NOMO-1 treated with DMSO at 0.1 percent for 48 hours (cell line): ENCODE measurements around the gene AMIGO1.
"Not testable (repeated sequence)": the region's sequence is repeated elsewhere in the genome, so short reads cannot be mapped to it uniquely, and the experiment has no call there.

ENCODE experiments used
- DNase-seq: peaks from one replicate; lab custom pipeline; 2025; ENCODE audit not compliant: unreplicated experiment; lab: John Stamatoyannopoulos, UW

The AMIGO1 gene

DNA sequence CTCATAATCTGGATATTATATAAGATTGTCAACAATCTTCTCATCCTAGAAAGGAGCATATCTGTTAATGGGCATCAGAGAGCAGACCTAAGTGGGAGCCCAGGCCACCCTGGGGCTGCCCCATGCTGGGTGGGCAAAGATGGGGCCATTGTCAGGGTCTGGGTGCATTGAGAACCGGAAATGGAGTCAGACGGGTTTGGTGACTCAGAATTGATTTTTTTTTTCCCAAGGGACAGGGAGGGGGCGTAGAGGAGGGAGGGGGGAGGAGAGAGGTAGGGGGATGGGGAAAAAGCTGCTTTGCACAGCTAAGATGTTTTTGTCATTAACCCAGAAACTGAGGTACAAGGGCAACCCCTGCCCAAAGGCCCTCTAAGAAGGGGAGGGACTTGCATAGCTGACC, 24.5 kb downstream of the AMIGO1 start:
- no peak for DNase-seq

DNA sequence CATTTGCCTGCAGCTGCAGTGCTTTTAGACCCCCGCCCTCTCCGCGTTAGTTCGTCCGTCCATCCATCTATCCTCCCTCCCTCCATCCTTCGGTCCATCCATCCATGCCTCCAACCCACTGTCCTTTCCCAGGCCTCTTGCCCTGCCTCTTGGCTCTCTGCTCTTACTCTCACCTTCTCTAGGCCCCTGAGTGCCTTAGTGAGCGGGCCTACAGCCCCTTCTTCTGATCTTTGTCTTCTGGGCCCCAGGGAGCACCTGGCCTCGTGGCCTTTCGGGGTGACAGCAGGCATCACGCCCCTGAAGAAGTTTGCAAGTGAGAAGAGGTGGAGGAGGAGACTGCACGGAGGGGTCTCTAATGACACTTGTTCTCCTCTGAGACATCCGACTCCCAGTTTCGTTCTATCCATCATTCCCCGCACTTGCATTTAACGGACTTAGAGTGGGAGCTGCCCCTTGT, 25.0 kb downstream of the AMIGO1 start:
- DNase-seq = no peak

DNA sequence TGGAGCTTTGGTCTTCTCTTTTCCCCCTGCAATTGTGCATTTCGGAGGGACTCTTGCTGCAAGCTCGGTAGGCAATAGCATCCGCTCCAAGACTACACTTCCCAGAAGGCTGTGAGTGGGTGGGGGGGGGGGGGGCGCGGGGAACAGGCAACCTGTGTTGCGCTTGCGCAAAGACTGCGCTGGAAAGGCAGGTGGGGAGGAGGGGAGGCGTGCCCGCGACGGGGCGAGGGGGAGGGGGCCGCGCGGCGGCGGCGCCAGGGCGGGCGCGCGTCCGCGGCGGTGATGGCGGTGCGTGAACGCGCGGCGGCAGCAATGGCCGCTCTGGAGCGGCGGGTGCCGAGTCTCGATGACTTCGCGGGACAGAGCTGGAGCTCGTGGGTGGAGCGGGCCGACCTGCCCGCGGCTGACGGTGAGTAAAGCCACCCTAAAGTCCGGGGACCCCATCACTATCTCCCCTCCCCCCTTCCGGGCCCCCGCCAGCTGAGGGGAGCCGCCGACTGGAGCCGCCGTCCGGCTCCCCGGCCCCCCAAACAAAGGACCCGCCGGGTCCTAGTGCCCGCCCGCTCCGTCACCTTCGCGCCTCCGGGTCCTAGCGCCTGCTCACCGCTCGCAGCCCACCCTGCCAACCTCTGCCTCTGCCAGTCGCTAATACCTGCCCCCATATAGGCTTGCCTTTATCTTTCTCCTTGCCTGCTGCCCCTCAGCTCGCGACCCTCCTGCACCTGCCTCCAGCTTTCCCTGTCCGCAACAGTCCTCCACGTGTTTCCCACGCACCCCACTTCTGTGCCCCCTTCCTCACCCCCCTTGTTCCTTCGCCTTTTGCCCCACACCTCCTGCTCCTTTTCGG, 25.6 kb downstream of the AMIGO1 start, which contains the start of gene ATXN7L2:
TSS of gene ATXN7L2 (plus strand) at position 234 of the 847 bp plus-strand sequence. CDS start at position 283, 49 bp downstream.
- peak; percentile 83 for DNase-seq

DNA sequence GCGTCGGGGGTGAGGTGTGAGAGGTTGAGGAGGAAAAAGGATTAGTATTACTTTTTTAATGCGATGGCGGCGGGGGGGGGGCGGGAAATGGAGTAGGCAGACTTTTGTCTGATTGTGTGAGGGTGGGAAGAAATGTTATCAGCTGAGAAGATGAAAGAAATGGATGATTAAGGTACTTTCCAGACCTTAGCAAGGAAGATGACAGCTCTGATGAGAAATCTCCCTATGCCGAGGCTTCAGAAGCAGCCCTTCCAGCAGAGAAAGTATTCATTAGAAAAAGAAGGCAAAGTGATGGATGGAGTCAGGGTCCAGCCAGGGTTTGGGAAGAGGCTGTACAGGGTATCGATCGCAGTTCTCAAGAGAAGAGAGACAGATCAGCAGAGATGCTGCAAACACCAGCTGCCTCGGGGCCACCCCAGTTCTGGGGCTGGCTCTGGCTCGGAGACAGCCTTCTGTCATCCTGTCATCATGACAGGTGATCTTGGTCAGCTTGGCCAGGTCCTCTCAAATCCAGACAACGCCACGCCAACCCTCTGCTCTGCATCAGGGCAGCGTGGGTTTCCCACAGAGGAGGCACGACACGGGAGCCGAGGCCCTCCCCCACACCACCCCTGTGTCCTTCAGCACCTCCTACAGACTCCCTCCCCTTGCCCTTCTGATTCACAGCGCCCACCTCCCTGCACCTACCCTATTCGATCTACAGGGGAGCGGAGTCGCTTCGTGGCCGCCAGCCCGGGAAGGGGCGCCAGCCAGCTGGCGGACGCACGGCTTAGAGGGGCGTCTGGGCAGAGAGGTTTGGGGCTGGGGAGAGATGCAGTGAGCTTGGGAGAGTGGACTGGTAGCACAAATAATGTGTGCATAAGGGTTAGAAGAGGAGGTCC, 26.5 kb downstream of the AMIGO1 start:
- no peak for DNase-seq

DNA sequence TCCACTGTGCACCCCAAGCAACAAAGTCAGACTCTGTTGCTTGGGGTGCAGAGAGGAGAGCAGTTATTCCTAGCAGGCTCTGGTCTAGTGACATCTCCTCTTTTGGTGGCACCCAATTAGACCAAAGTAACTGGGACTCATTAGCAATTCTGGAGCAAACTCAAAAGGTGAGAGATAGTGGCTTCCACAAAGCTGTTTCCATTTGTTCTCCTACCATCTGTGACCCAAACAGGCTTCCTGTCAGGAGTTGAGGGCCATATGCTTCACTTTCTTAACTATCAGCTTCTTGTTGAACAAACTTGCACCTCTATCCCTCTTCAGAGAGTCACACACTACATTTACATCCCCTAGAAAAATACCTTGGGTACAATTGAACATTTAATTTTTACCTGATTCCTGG, 27.3 kb downstream of the AMIGO1 start:
- no peak for DNase-seq

GRCh38 chr1:109481646-109482045, 27.9 kb downstream of the AMIGO1 start:
- no peak for DNase-seq

DNA sequence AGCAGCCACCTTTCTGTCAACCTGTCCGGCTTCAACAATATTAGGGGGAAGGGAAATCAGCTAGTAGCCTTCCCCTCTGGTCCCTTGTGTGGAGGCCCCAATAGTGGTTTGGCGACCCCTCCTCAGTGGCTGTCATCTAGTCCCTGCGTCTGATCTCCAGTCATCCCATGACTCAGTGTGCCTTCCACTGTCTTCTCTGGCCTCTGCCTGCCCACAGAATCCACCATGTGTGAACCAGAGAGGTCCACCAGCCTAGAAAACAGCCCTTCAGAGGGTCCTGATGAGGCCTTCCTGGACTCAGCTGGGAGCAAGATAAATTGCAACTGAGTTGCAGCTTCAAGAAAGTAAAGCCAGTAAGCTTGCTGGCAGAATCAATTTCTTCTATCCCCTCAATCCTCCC, 29.6 kb downstream of the AMIGO1 start:
- DNase-seq = no peak

DNA sequence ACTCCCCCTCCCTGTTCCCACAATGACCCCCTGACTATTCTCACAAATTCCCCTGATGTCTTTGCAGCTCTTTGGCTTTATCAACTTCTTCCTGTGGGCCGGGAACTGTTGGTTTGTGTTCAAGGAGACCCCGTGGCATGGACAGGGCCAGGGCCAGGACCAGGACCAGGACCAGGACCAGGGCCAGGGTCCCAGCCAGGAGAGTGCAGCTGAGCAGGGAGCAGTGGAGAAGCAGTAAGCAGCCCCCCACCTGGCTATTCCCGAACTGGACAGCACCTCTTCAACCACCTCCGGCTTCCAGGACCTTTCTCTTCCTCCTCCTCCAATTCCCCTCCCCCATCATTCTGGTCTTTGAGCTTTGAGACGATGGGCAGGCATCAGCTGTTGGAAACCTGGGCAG, 30.2 kb downstream of the AMIGO1 start:
- no peak for DNase-seq

DNA sequence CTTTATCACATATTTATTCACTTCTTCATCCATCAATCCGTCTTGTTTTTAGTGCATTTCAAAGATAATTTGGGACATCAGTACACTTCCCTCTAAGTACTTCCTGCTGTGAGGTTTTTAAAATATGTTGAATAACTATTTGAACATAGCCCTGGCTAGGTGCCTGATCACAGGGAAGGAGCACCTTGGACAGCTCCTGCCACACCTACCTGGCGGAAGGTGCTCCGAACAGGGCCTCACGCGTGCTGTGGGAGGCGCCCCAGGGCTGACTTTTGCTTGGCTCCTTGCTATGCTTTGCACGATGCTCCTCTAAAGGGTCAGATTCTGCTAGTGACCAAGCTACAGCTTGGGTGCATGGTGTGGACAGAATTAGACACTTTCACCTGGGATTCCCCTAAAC, 30.7 kb downstream of the AMIGO1 start:
- DNase-seq = no peak

DNA sequence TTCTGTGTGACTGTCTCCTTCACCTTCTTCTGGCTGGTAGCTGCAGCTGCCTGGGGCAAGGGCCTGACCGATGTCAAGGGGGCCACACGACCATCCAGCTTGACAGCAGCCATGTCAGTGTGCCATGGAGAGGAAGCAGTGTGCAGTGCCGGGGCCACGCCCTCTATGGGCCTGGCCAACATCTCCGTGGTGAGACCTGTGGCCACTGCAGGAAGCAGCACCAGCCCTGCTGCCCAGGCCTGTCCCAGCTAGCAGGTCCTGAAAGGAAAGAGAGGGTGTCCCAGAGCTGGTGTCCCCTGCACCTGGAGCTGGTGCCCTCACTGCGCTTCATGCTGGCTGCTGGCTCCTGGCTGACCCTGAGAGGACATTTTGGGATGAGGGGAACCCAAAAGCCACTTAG, 31.7 kb downstream of the AMIGO1 start:
- no peak for DNase-seq

GRCh38 chr1:109476825-109477224, 32.7 kb downstream of the AMIGO1 start:
- DNase-seq = no peak

DNA sequence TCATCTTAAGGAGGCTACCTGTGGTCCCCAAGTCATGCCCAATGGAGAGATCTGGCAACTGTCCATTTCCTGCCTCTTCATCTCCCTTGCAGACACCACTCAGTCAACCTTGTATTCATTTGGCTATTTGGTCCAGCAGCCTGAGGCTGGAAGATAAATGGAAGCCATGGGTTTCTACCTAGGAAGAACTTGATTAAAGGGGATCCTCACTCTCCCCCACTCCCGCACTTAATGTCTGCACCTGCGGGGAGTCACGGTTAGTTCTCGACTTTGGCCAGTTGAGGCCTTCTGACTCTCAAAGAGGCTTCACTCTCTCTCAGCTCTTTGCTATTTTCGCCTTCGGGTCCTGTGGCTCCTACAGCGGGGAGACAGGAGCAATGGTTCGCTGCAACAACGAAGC, 34.3 kb downstream of the AMIGO1 start:
- DNase-seq = no peak

GRCh38 chr1:109474697-109475096, 34.8 kb downstream of the AMIGO1 start:
- DNase-seq = no peak

GRCh38 chr1:109473284-109474057, 36.1 kb downstream of the AMIGO1 start:
- not testable (repeated sequence) for DNase-seq

- no peak for DNase-seq
These were observed 36.7 kb downstream of the AMIGO1 start for GRCh38 chr1:109472779-109473178.

DNA sequence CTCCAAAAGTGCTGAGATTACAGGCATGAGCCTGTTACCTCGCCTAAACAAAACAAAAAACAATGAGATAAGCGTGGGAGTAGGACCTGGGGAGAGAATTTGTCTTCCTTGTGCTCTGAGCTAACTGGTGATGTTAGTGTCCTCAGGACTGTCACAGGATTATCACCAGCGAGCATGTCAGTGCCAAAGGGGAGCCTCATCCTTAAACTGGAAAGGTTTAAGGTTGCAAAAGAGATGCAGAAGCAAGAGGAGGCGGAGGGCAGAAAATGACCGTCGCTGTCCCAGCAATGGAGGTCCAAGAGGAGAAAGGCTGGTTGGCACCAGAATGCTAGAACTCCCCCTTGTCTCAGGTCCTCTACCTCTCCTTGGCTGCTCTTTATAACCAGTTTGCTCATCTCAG, 39.3 kb downstream of the AMIGO1 start:
- DNase-seq = no peak

- DNase-seq = no peak
These were observed 40.6 kb downstream of the AMIGO1 start for GRCh38 chr1:109468903-109469302.

- no peak for DNase-seq
These were observed 41.5 kb downstream of the AMIGO1 start for GRCh38 chr1:109468061-109468460.

DNA sequence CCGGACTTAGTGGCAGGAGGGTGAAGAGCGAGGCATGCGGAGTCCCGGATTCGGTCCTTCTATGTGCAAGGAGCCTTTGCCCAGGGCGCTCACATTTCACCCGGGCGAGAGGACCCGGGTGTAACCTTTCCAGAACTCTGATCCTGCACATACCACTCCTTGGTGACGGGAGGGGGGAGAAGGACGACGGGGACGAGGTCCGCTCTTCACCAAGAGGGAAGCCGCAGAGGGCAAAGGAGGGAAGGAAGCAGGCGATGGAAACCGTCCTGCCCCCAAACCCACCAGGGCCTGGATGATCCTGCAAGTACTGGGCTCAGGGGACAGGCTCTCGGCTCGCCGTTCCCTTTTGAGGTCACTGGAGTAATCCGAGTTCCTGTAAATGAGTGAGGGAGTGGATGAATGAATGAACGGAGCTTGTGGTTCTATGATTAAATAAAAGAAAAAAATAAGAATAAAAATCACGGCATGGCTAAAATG, 42.2 kb downstream of the AMIGO1 start:
- no peak for DNase-seq

DNA sequence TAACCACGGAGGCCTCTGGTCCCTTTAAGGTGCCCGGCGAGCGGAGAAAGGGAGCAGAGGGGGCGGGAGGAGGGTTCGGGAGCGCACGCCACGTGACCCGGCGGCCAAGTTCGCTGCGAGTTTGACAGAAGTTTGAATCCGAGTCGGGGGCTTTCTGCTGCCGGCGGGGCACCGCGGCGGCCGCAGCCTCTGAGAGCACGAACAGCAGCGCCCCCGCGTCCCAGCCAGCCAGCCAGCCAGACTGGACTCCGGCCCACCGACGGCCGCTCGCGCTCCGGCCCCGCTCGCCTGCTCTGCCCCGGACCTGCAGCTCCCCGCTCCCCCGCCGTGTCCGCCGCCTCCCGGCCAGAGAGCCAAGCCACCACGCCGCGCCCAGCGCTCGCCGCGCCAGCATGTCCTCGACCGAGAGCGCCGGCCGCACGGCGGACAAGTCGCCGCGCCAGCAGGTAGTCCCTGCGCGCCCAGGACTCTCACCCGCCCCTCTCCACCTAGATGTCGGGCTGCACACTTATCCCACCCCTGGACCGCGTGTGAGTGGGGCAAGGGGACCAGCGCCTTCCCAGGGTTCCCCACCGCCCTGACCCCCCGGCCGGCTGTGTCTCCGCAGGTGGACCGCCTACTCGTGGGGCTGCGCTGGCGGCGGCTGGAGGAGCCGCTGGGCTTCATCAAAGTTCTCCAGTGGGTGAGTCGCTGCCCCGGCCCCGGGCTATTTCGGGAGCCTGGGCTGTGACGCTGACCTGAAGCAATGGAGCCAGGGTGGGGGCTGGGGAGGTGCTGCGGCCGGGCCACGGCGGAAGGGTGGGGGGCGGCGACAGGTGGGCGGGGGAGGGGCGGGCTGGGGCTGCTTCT, 42.9 kb downstream of the AMIGO1 start, which contains the start of gene SYPL2:
TSS of gene SYPL2 (plus strand) at position 95 of the 849 bp plus-strand sequence. CDS start at position 393, 298 bp downstream.
- no peak for DNase-seq
